Measurements from ENCODE around the gene ZFC3H1. TPM values are rescaled to one million over a fixed set of nuclear protein-coding genes. Genes with fewer than 3 reads are reported as not detected.

ZFC3H1 gene
- total and polyA plus RNA-seq, 2 of the 4 experiments (the other 2 are of a cell fraction) = 16.8 to 23.3 TPM

DNA sequence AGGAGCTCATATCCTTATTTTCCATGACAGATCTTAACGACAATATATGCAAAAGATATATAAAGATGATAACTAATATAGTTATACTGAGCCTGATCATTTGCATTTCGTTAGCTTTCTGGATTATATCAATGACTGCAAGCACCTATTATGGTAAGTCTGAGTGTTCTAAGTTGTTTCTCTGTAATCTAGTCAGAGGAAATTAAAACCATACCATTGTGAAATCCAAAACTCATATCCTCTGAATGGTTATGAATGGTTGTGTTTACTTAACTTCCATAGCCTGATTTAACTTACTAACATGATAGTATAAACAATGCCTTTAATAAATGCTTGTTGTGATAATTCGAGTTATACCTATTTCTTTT lies 23.0 kb upstream of the ZFC3H1 start:
- no TSS peak for BruUV-seq (replicated peaks)
- no CpG with 5 or more reads among the region's 3 CpGs for WGBS, 2 experiments (ENCODE audit: extremely low coverage in 2 of 2, insufficient read length in 1 of 2)
- Histone ChIP-seq H3K56ac (ENCODE audit: extremely low read depth, insufficient read depth, low read length) (peak overlapping the region; percentile 60), H2AFZ (replicated peaks; ENCODE audit: low read length, poor library complexity) (no peak overlapping the region), H2AK5ac (ENCODE audit: low read depth, low read length) (no peak overlapping the region), H2BK15ac (ENCODE audit: low read depth, low read length) (no peak overlapping the region), H3K4me1 (ENCODE audit: control insufficient read depth, insufficient read depth, low read length) (peaks cover 1% of the 10 kb centered on the region; the same call in 1 of the 2 replicates), H3K14ac (replicated peaks; ENCODE audit: low read depth, low read length) (peak overlapping the region; percentile 64), H2AK9ac (replicated peaks; ENCODE audit: low read depth, low read length, poor library complexity) (no peak overlapping the region), H3K18ac (ENCODE audit: low read depth, low read length) (peak overlapping the region; percentile 24), H2BK5ac (ENCODE audit: low read depth, low read length, poor library complexity, severe bottlenecking) (peak overlapping the region; percentile 80), H3K9ac (ENCODE audit: low read depth, low read length) (peak overlapping the region; percentile 20), H3K9me3 (ENCODE audit: control insufficient read depth, insufficient read depth, low read length) (no peaks in the 10 kb centered on the region), H3K23ac (ENCODE audit: low read depth, low read length) (peak overlapping the region; percentile 66; the same call in 1 of the 2 replicates), H3K27ac (ENCODE audit: insufficient read depth, low read length) (no peak overlapping the region), H3K9me1 (ENCODE audit: insufficient read depth, low read length) (no peaks in the 10 kb centered on the region), H2BK20ac (ENCODE audit: low read depth, low read length) (no peak overlapping the region), H2BK120ac (ENCODE audit: low read depth, low read length) (peak overlapping the region; percentile 55; the same call in 1 of the 2 replicates), H3K79me1 (ENCODE audit: low read depth in 1 of 2, low read length in 2 of 2) (peaks cover 4 to 14% of the 10 kb centered on the region in 2 experiments; a peak in 3 of 4 replicates), H4K91ac (ENCODE audit: insufficient read depth, low read depth, low read length) (0 out of 2 replicates have a peak overlapping the region, but pooled peaks have one; percentile 43), H4K8ac (ENCODE audit: low read depth in 2 of 2, low read length in 2 of 2) (peak overlapping the region; percentile 4 to 74; a peak in 3 of 4 replicates), H3K36me3 (ENCODE audit: control insufficient read depth, insufficient read depth, low read length) (no peaks in the 10 kb centered on the region), H3K4me3 (ENCODE audit: insufficient read depth, low read depth, low read length) (peak overlapping the region; percentile 78), H3K4ac (ENCODE audit: low read depth, low read length) (peak overlapping the region; percentile 73; the same call in 1 of the 2 replicates), H4K5ac (ENCODE audit: low read depth, low read length) (no peak overlapping the region), H3K4me2 (ENCODE audit: low read depth, low read length) (peak overlapping the region; percentile 80), H3K27me3 (ENCODE audit: control insufficient read depth, insufficient read depth, low read length) (no peaks in the 10 kb centered on the region), H4K20me1 (ENCODE audit: insufficient read depth, low read length) (no peaks in the 10 kb centered on the region)
- intact Hi-C loops (cut with micrococcal nuclease) (loop anchor here (1.0 kb wide), 1 partner anchor 22 kb away; the partner anchor contains the start of gene THAP2), in situ Hi-C loops (cut with MboI; ENCODE audit: low sequenced_read_pairs) (no loop called here), dilution Hi-C loops (cut with HindIII; ENCODE audit: low sequenced_read_pairs, unreplicated experiment) (no loop called here)
- ATAC-seq (ENCODE audit: low read depth) = peak; percentile 3
- no peak for TF ChIP-seq BHLHE40 (IDR thresholded peaks at IDR 0.05; ENCODE audit: low read depth, low read length)
- TF ChIP-seq CEBPB (IDR thresholded peaks at IDR 0.05; ENCODE audit: low read depth, low read length) = peak; percentile 73
- peak; percentile 19 for DNase-seq
- POLR2A ChIA-PET (ENCODE audit: unreplicated experiment) = interaction anchor here (1.0 kb wide), 1 partner anchor 17 kb away, joined by 3 read pairs; no protein-coding TSS in a partner anchor
- CTCF ChIA-PET = interaction anchor here (0.8 to 1.1 kb wide), 2 partner anchors 60 to 252 kb away, joined by 6 to 11 read pairs; no protein-coding TSS in a partner anchor

Data from IMR-90 (cell line).